ENCODE results near the gene CPSF2.

DNA sequence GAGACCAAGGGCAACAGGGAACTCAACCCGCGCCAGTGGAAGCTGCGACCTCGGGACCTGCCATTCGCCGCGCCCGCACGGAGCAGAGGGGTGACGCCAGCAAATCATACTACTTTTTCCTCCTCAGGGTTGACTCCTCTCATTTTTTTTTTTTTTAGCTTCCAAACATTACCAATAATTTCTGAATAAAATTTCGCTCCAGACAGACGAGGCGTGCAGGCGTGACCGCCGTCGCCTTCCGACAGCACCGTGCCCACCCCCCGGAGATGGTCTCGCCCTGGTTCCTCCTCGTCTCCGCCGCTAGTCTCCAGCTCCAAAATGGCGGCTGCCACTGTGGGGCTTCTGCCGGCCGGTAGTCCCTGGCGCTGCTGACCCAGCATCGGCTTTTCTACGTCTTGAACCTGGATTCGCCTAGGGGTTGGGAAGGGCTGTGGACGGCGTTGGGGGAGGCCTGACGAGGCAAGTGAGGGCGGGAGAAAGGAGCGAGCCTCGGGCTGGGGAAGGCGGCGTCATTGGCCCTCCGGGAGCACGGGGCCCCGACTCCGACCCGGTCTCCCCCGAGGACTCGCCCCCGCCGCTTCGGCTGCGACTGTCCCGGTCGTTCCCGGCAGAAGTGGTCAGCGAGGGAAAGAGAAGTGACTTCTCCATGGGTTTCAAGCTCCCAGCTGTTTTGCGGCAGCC lies at the start of gene CPSF2, which contains the start of gene NDUFB1:
- TF ChIP-seq POLR2A (IDR thresholded peaks at IDR 0.05): peak in 2 of 3 donors; percentile 7 to 50
- TF ChIP-seq POLR2AphosphoS5 (IDR thresholded peaks at IDR 0.05): peak; percentile 81 to 87 (median 84)
